Measurements from ENCODE around the gene CMIP. TPM values are rescaled to one million over a fixed set of nuclear protein-coding genes. Genes with fewer than 3 reads are reported as not detected.

CMIP gene
- total RNA-seq, 1 donor from 2014 or later = 40.0 TPM

GRCh38 chr16:81633147-81633619 lies 188.6 kb downstream of the CMIP start:
- Mint-ChIP-seq H3K27ac (peak overlapping the region; percentile 100), H3K36me3 (ENCODE audit: low read depth) (no peaks in the 10 kb centered on the region), H3K9me3 (no peaks in the 10 kb centered on the region), H3K27me3 (no peaks in the 10 kb centered on the region), H3K4me1 (peaks cover 68% of the 10 kb centered on the region), H3K4me3 (peak overlapping the region; percentile 82)
- intact Hi-C loops (cut with micrococcal nuclease) = loop anchor here (2.0 to 10.0 kb wide), 4 partner anchors 64 to 1022 kb away; partner anchors contain the start of gene GAN
- DNase-seq = no peak

- Mint-ChIP-seq H3K36me3 (ENCODE audit: low read depth) (no peaks in the 10 kb centered on the region), H3K4me3 (peak overlapping the region; percentile 82), H3K27me3 (no peaks in the 10 kb centered on the region), H3K9me3 (no peaks in the 10 kb centered on the region), H3K4me1 (peaks cover 68% of the 10 kb centered on the region), H3K27ac (peak overlapping the region; percentile 100)
- intact Hi-C loops (cut with micrococcal nuclease) = loop anchor here (2.0 to 10.0 kb wide), 5 partner anchors 65 to 1021 kb away; partner anchors contain the start of genes CENPN, CMC2 and GAN
- peak; percentile 70 for DNase-seq
Observed at GRCh38 chr16:81633680-81634379, 189.2 kb downstream of the CMIP start.

GRCh38 chr16:81634380-81635062 lies 189.9 kb downstream of the CMIP start:
- Mint-ChIP-seq H3K4me1 (peaks cover 63% of the 10 kb centered on the region), H3K4me3 (peak overlapping the region; percentile 82), H3K36me3 (ENCODE audit: low read depth) (no peaks in the 10 kb centered on the region), H3K27me3 (no peaks in the 10 kb centered on the region), H3K27ac (peak overlapping the region; percentile 100), H3K9me3 (no peaks in the 10 kb centered on the region)
- intact Hi-C loops (cut with micrococcal nuclease) = loop anchor here (2.0 to 10.0 kb wide), 4 partner anchors 83 to 1020 kb away; partner anchors contain the start of genes CENPN, CMC2 and GAN
- DNase-seq = no peak

- H3K4me3 Mint-ChIP-seq = no peak overlapping the region
- intact Hi-C loops (cut with micrococcal nuclease) = loop anchor here (2.0 to 10.0 kb wide), 2 partner anchors 628 to 1020 kb away; partner anchors contain the start of genes CENPN and CMC2
- H3K27me3 Mint-ChIP-seq = no peaks in the 10 kb centered on the region
- H3K4me1 Mint-ChIP-seq = peaks cover 58% of the 10 kb centered on the region
- no peaks in the 10 kb centered on the region for H3K9me3 Mint-ChIP-seq
- DNase-seq = no peak
- peak overlapping the region; percentile 100 for H3K27ac Mint-ChIP-seq
- H3K36me3 Mint-ChIP-seq (ENCODE audit: low read depth) = no peaks in the 10 kb centered on the region
Observed at GRCh38 chr16:81635063-81635937, 190.7 kb downstream of the CMIP start.

GRCh38 chr16:81636298-81636993 lies 191.8 kb downstream of the CMIP start:
- intact Hi-C loops (cut with micrococcal nuclease) = loop anchor here (10.0 kb wide), 1 partner anchor 1018 kb away; no protein-coding TSS in a partner anchor
- Mint-ChIP-seq H3K9me3 (no peaks in the 10 kb centered on the region), H3K27ac (peak overlapping the region; percentile 60), H3K27me3 (no peaks in the 10 kb centered on the region), H3K4me1 (peaks cover 49% of the 10 kb centered on the region), H3K4me3 (no peak overlapping the region), H3K36me3 (ENCODE audit: low read depth) (no peaks in the 10 kb centered on the region)
- DNase-seq = no peak

GRCh38 chr16:81637336-81638235 lies 193.0 kb downstream of the CMIP start:
- Mint-ChIP-seq H3K36me3 (ENCODE audit: low read depth) (no peaks in the 10 kb centered on the region), H3K27me3 (no peaks in the 10 kb centered on the region), H3K9me3 (no peaks in the 10 kb centered on the region), H3K4me3 (no peak overlapping the region), H3K4me1 (peaks cover 43% of the 10 kb centered on the region), H3K27ac (no peak overlapping the region)
- intact Hi-C loops (cut with micrococcal nuclease) = loop anchor here (10.0 kb wide), 1 partner anchor 1017 kb away; no protein-coding TSS in a partner anchor
- no peak for DNase-seq

- Mint-ChIP-seq H3K9me3 (no peaks in the 10 kb centered on the region), H3K27me3 (no peaks in the 10 kb centered on the region), H3K27ac (no peak overlapping the region), H3K4me3 (no peak overlapping the region), H3K4me1 (peaks cover 37% of the 10 kb centered on the region), H3K36me3 (ENCODE audit: low read depth) (no peaks in the 10 kb centered on the region)
- no peak for DNase-seq
- intact Hi-C loops (cut with micrococcal nuclease) = loop anchor here (10.0 kb wide), 1 partner anchor 1016 kb away; no protein-coding TSS in a partner anchor
Observed at GRCh38 chr16:81638286-81638945, 193.8 kb downstream of the CMIP start.

- Mint-ChIP-seq H3K9me3 (no peaks in the 10 kb centered on the region), H3K36me3 (ENCODE audit: low read depth) (no peaks in the 10 kb centered on the region), H3K4me3 (no peak overlapping the region), H3K27me3 (no peaks in the 10 kb centered on the region), H3K4me1 (peaks cover 29% of the 10 kb centered on the region), H3K27ac (no peak overlapping the region)
- no peak for DNase-seq
- intact Hi-C loops (cut with micrococcal nuclease) = loop anchor here (10.0 kb wide), 1 partner anchor 1015 kb away; no protein-coding TSS in a partner anchor
Observed at GRCh38 chr16:81639348-81639747, 194.7 kb downstream of the CMIP start.

GRCh38 chr16:81639931-81640680 lies 195.5 kb downstream of the CMIP start:
- H3K27ac Mint-ChIP-seq = no peak overlapping the region
- peaks cover 24% of the 10 kb centered on the region for H3K4me1 Mint-ChIP-seq

GRCh38 chr16:81640681-81641070 lies 196.1 kb downstream of the CMIP start:
- H3K36me3 Mint-ChIP-seq (ENCODE audit: low read depth) = no peaks in the 10 kb centered on the region
- H3K27ac Mint-ChIP-seq = no peak overlapping the region
- intact Hi-C loops (cut with micrococcal nuclease) = no loop called here
- H3K9me3 Mint-ChIP-seq = no peaks in the 10 kb centered on the region
- H3K4me3 Mint-ChIP-seq = no peak overlapping the region
- H3K27me3 Mint-ChIP-seq = no peaks in the 10 kb centered on the region
- peaks cover 22% of the 10 kb centered on the region for H3K4me1 Mint-ChIP-seq
- DNase-seq = no peak

More at GRCh38 chr16:81639931-81640680, 195.5 kb downstream of the CMIP start:
- Mint-ChIP-seq H3K27me3 (no peaks in the 10 kb centered on the region), H3K9me3 (no peaks in the 10 kb centered on the region), H3K4me3 (no peak overlapping the region), H3K36me3 (ENCODE audit: low read depth) (no peaks in the 10 kb centered on the region)
- no peak for DNase-seq
- intact Hi-C loops (cut with micrococcal nuclease) = loop anchor here (10.0 kb wide), 1 partner anchor 1015 kb away; no protein-coding TSS in a partner anchor

- no peak overlapping the region for H3K27ac Mint-ChIP-seq
- H3K4me3 Mint-ChIP-seq = no peak overlapping the region
- peaks cover 17% of the 10 kb centered on the region for H3K4me1 Mint-ChIP-seq
- H3K27me3 Mint-ChIP-seq = no peaks in the 10 kb centered on the region
- no peaks in the 10 kb centered on the region for H3K36me3 Mint-ChIP-seq (ENCODE audit: low read depth)
- DNase-seq = no peak
- intact Hi-C loops (cut with micrococcal nuclease) = no loop called here
- H3K9me3 Mint-ChIP-seq = no peaks in the 10 kb centered on the region
Observed at GRCh38 chr16:81641395-81642106, 196.9 kb downstream of the CMIP start.
